Uterus (tissue), 4 donors: ENCODE measurements around the gene DMKN. TPM values are rescaled to one million over a fixed set of nuclear protein-coding genes. Genes with fewer than 3 reads are reported as not detected.

Experiments
- DNase-seq, 2 donors: peaks; one replicate each; pipeline ENCODE4 v3.0.0-alpha.2; 2019 to 2020
- H3K27ac ChIP-seq, 2 donors: fragments of 200-600 bp; sonication (generic); 1 replicate in 1 of 2; 2 replicates in 1 of 2; pipeline ENCODE4 v1.5.1; 2016 to 2018
- H3K27me3 ChIP-seq, 2 donors: fragments of 200-600 bp; sonication (generic); one replicate each; pipeline ENCODE4 v1.5.1; 2018 to 2019; ENCODE audit warnings: control low read depth in 1 of 2
- H3K36me3 ChIP-seq, 2 donors: fragments of 200-600 bp; sonication (generic); one replicate each; pipeline ENCODE4 v1.5.1; 2019; ENCODE audit warnings: control low read depth in 1 of 2
- H3K4me1 ChIP-seq, 2 donors: fragments of 200-600 bp; sonication (generic); one replicate each; pipeline ENCODE4 v1.5.1; 2018 to 2019; ENCODE audit warnings: control low read depth in 1 of 2
- H3K4me3 ChIP-seq, 2 donors: fragments of 200-600 bp; sonication (generic); 1 replicate in 1 of 2; 2 replicates in 1 of 2; pipeline ENCODE4 v1.5.1; 2018 to 2019; ENCODE audit warnings: mild to moderate bottlenecking in 1 of 2
- H3K9me3 ChIP-seq, 2 donors: fragments of 200-600 bp; sonication (generic); one replicate each; pipeline ENCODE4 v1.5.1; 2019; ENCODE audit warnings: control low read depth in 1 of 2
- POLR2A ChIP-seq, 2 donors: fragments of 450-650 bp; IDR thresholded peaks; one replicate each; pipeline ENCODE4 v1.6.1; 2016; ENCODE audit warnings: antibody characterized with exemption in 2 of 2, mild to moderate bottlenecking in 1 of 2, moderate library complexity in 1 of 2
- intact Hi-C: fragments of 100-400 bp; cut with DNase I; formaldehyde crosslinking; loops from one replicate; pipeline ENCODE4 v1.15.1; 2023; ENCODE audit warnings: low total_unique reads
- total RNA-seq, 4 donors: library from RNA; depleted of rRNA in 3 of 4; stranded (reverse); fragments of >200 nt in 3 of 4; gene quantifications; one replicate each; pipeline versions ENCODE4 v1.1.0 to v1.2.4, GENCODE V29; 2014 to 2023
- TF ChIP-seq, protein P1 (sequence below), 4 experiments: fragments of 200-600 bp in 2 of 4; fragments of 450-650 bp in 2 of 4; sonication (generic) in 2 of 4; IDR thresholded peaks; one replicate each; pipeline ENCODE4 v1.5.1; 2016 to 2019; ENCODE audit warnings: antibody characterized with exemption in 4 of 4, mild to moderate bottlenecking in 2 of 4, moderate library complexity in 1 of 4
- donor health status: DM: yes; HTN: yes; CAD: no.

DMKN gene
- total RNA-seq, 4 donors from 2014 or later, result 4.4 to 73.7 (median 39.5) TPM

DNA sequence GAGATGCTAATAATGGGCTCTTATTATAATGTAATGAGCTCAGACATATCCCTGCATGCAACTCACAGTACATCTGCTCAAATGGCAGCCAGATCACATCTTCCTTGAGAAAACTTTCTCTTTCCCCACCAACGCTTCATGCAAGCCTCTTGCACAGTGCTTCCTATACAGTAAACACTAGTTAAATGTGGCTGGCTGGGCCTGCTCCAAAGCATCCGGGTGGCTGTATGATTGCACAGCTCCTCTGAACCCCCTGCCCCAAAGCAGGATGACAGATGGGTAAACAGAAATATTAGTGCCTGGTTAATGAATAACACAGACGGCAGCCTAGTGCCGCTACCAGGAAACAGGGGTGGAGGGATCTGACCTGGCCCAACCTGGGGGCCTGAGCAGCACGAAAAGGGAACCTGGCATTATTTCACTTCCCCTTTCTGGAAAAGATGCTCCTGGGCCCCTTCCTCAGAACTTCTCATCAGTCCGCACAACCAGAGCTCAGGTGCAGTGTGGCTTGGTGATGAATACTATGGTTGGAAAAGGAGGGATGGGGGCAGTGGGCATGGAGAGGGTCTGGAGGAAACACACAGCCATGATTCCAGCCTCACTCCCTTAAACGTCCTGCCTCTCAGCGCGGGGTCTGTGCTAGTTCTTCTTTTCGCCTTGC, 54.6 kb downstream of the DMKN start:
- H3K36me3 ChIP-seq, result no peaks in the 10 kb centered on the region
- intact Hi-C loops, result no loop called here
- no peak for TF ChIP-seq POLR2A (IDR thresholded peaks at IDR 0.05)
- TF ChIP-seq, protein P1, sequence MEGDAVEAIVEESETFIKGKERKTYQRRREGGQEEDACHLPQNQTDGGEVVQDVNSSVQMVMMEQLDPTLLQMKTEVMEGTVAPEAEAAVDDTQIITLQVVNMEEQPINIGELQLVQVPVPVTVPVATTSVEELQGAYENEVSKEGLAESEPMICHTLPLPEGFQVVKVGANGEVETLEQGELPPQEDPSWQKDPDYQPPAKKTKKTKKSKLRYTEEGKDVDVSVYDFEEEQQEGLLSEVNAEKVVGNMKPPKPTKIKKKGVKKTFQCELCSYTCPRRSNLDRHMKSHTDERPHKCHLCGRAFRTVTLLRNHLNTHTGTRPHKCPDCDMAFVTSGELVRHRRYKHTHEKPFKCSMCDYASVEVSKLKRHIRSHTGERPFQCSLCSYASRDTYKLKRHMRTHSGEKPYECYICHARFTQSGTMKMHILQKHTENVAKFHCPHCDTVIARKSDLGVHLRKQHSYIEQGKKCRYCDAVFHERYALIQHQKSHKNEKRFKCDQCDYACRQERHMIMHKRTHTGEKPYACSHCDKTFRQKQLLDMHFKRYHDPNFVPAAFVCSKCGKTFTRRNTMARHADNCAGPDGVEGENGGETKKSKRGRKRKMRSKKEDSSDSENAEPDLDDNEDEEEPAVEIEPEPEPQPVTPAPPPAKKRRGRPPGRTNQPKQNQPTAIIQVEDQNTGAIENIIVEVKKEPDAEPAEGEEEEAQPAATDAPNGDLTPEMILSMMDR (IDR thresholded peaks at IDR 0.05), result no peak
- H3K4me1 ChIP-seq, result no peaks in the 10 kb centered on the region
- H3K9me3 ChIP-seq, result no peaks in the 10 kb centered on the region
- H3K27me3 ChIP-seq, result no peaks in the 10 kb centered on the region
- H3K4me3 ChIP-seq, result no peak overlapping the region
- no peak for DNase-seq
- H3K27ac ChIP-seq, result no peak overlapping the region

DNA sequence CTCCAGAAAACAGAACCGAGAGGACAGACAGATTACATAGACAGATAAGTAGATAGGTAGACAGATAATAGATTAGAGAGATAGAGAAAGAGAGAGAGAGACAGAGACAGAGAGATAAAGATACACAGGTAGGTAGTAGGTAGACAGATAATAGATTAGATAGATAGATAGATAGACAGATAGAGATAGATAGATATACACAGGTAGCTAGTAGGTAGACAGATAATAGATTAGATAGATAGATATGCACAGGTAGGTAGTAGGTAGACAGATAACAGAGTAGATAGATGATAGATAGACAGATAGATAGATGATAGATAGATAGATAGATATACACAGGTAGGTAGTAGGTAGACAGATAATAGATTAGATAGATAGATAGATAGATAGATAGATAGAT, 55.3 kb downstream of the DMKN start:
- no peaks in the 10 kb centered on the region for H3K4me1 ChIP-seq
- no peaks in the 10 kb centered on the region for H3K27me3 ChIP-seq
- DNase-seq, result no peak
- H3K4me3 ChIP-seq, result no peak overlapping the region
- no peak overlapping the region for H3K27ac ChIP-seq
- no peaks in the 10 kb centered on the region for H3K9me3 ChIP-seq
- intact Hi-C loops, result no loop called here
- no peak for TF ChIP-seq POLR2A (IDR thresholded peaks at IDR 0.05)
- TF ChIP-seq, protein P1 (IDR thresholded peaks at IDR 0.05), result no peak
- H3K36me3 ChIP-seq, result no peaks in the 10 kb centered on the region

DNA sequence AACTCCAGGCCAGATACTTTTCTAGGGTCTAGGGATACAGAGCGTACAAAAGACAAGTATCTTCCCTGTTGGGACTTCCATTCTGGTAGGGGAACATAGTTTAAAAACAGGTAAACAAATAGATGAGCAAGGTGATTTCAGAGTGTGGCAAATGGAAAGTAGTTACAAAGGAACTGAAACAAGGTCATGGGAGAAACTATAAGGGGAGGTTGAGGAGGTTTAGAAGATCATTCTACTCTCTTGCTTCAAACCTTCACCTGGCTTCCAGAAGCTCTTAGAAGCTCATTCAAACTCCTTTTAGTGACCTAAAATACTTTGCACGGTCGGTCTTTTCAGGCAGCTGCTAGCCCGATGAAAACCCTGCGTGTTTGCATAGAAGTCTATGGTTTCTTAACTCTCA, 56.3 kb downstream of the DMKN start:
- no peak for DNase-seq
- H3K9me3 ChIP-seq, result no peaks in the 10 kb centered on the region
- intact Hi-C loops, result no loop called here

DNA sequence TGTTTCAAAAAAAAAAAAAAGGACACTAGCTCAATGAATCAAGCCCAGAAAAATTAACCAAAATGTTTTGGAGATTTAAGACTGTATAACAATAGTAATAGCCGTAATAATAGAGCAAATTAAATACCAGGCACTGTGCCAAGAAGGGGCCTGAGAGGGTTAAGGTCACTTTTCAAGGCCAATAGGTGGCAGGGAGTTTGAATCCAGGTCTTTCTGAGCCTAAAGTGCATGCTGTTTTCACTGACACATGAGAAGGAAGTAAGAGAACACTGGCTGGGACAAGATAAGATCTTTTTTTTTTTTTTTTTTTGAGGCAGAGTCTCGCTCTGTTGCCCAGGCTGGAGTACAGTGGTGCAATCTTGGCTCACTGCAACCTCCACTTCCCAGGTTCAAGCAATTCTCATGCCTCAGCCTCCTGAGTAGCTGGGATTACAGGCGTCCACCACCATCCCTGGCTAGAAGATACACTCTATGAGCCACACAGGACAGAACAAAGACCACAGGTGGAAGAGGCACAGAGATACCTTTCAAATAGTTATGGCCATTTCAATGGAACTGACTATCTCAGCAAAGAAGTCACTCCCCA, 57.7 kb downstream of the DMKN start:
- H3K27ac ChIP-seq, result no peak overlapping the region
- no peak for DNase-seq
- no peaks in the 10 kb centered on the region for H3K9me3 ChIP-seq
- H3K4me1 ChIP-seq, result no peaks in the 10 kb centered on the region
- H3K36me3 ChIP-seq, result no peaks in the 10 kb centered on the region
- H3K4me3 ChIP-seq, result no peak overlapping the region
- no peaks in the 10 kb centered on the region for H3K27me3 ChIP-seq
- intact Hi-C loops, result no loop called here
- TF ChIP-seq, protein P1 (IDR thresholded peaks at IDR 0.05), result no peak
- no peak for TF ChIP-seq POLR2A (IDR thresholded peaks at IDR 0.05)

More for the DNA sequence above, 56.3 kb downstream of the DMKN start:
- no peaks in the 10 kb centered on the region for H3K27me3 ChIP-seq
- H3K36me3 ChIP-seq, result no peaks in the 10 kb centered on the region
- H3K4me1 ChIP-seq, result no peaks in the 10 kb centered on the region
- no peak overlapping the region for H3K27ac ChIP-seq
- no peak for TF ChIP-seq POLR2A (IDR thresholded peaks at IDR 0.05)
- no peak overlapping the region for H3K4me3 ChIP-seq

DNA sequence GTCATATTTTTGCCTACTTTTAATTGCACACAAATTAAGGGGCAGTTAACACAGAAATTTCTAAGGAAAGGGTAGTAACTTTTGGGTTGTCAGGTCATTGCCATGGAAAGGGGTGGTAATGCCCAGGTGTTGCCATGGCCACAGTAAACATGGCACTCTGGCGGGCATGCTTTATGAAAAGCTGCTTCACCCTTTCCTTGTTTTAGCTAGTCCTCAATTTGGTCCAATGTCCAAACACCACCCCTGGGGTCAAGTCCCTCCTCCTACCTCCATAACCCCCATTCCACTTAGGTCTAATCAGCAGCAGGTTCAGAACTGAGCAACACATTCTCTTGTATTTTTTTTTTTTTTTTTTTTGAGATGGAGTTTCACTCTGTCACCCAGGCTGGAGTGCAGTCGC, 58.8 kb downstream of the DMKN start:
- no peaks in the 10 kb centered on the region for H3K9me3 ChIP-seq
- no peak for TF ChIP-seq POLR2A (IDR thresholded peaks at IDR 0.05)
- TF ChIP-seq, protein P1 (IDR thresholded peaks at IDR 0.05), result no peak
- no peak for DNase-seq
- H3K27ac ChIP-seq, result no peak overlapping the region
- no peaks in the 10 kb centered on the region for H3K4me1 ChIP-seq
- no peak overlapping the region for H3K4me3 ChIP-seq
- H3K27me3 ChIP-seq, result no peaks in the 10 kb centered on the region
- intact Hi-C loops, result no loop called here
- no peaks in the 10 kb centered on the region for H3K36me3 ChIP-seq
